GM23338 (cell line): ENCODE measurements around the gene FBXW8. TPM values are rescaled to one million over a fixed set of nuclear protein-coding genes. Genes with fewer than 3 reads are reported as not detected.

ENCODE experiments used
- ATAC-seq: fragments of 200-7000 bp; cut with Tn5 transposase; 3 replicates; pipeline ENCODE4 v1.9.1; 2020
- DNase-seq: peaks from one replicate; pipeline ENCODE4 v3.0.0-alpha.2; 2015; ENCODE audit warnings: low spot score
- H2AFZ ChIP-seq: fragments of 200-600 bp; sonication (generic); 2 replicates; pipeline ENCODE4 v1.8.0; 2016; ENCODE audit warnings: antibody characterized with exemption, mild to moderate bottlenecking, moderate library complexity
- H3F3A ChIP-seq: fragments of 200-600 bp; sonication (generic); replicated peaks from 2 replicates; pipeline ENCODE4 v1.8.0; 2017; ENCODE audit warnings: antibody characterized with exemption, mixed run types, low read depth
- H3K27ac ChIP-seq: fragments of 200-600 bp; sonication (generic); 2 replicates; pipeline ENCODE4 v1.6.1; 2016; ENCODE audit warnings: low read depth
- H3K27me3 ChIP-seq: fragments of 200-600 bp; sonication (generic); 2 replicates; pipeline ENCODE4 v1.8.0; 2016; ENCODE audit warnings: mild to moderate bottlenecking, mixed run types, moderate library complexity; ENCODE audit not compliant: insufficient read depth
- H3K36me3 ChIP-seq: fragments of 200-600 bp; sonication (generic); 2 replicates; pipeline ENCODE4 v1.8.0; 2016; ENCODE audit warnings: mild to moderate bottlenecking; ENCODE audit not compliant: insufficient read depth
- H3K4me1 ChIP-seq: fragments of 200-600 bp; sonication (generic); 2 replicates; pipeline ENCODE4 v1.8.0; 2016; ENCODE audit warnings: mild to moderate bottlenecking, moderate library complexity; ENCODE audit not compliant: insufficient read depth
- H3K4me2 ChIP-seq: fragments of 200-600 bp; sonication (generic); 2 replicates; pipeline ENCODE4 v1.7.1; 2017; ENCODE audit warnings: mixed run types
- H3K4me3 ChIP-seq: fragments of 200-600 bp; sonication (generic); 2 replicates; pipeline ENCODE4 v1.6.1; 2016; ENCODE audit warnings: mixed run types
- H3K79me2 ChIP-seq: fragments of 200-600 bp; sonication (generic); replicated peaks from 2 replicates; pipeline ENCODE4 v1.8.0; 2017; ENCODE audit warnings: mild to moderate bottlenecking; ENCODE audit not compliant: insufficient read depth
- H3K9me2 ChIP-seq: fragments of 200-600 bp; sonication (generic); 2 replicates; pipeline ENCODE4 v1.8.0; 2017; ENCODE audit not compliant: insufficient read depth
- H4K20me1 ChIP-seq: fragments of 200-600 bp; sonication (generic); replicated peaks from 2 replicates; pipeline ENCODE4 v1.8.0; 2017; ENCODE audit warnings: mild to moderate bottlenecking; ENCODE audit not compliant: insufficient read depth
- H3K27ac Mint-ChIP-seq: 2 replicates; pipeline ENCODE4 v1.8.0; 2020; ENCODE audit warnings: inconsistent platforms, mild to moderate bottlenecking, moderate library complexity, mixed read lengths
- H3K27me3 Mint-ChIP-seq: 3 replicates; pipeline ENCODE4 v1.8.0; 2022; ENCODE audit warnings: low read depth, mild to moderate bottlenecking, moderate library complexity, mixed read lengths, inconsistent platforms; ENCODE audit not compliant: insufficient read depth, poor library complexity
- H3K36me3 Mint-ChIP-seq: 3 replicates; pipeline ENCODE4 v1.8.0; 2021; ENCODE audit warnings: low read depth, mild to moderate bottlenecking, inconsistent platforms, moderate library complexity, mixed read lengths
- H3K4me1 Mint-ChIP-seq: 3 replicates; pipeline ENCODE4 v1.8.0; 2020; ENCODE audit warnings: mild to moderate bottlenecking, inconsistent platforms, mixed read lengths
- H3K4me3 Mint-ChIP-seq: 3 replicates; pipeline ENCODE4 v1.8.0; 2021; ENCODE audit warnings: moderate library complexity, mild to moderate bottlenecking, inconsistent platforms, mixed read lengths
- H3K9me3 Mint-ChIP-seq: 3 replicates; pipeline ENCODE4 v1.8.0; 2020; ENCODE audit warnings: moderate library complexity, mild to moderate bottlenecking, inconsistent platforms, mixed read lengths
- CREB1 ChIP-seq: fragments of 250-450 bp; sonication (Bioruptor Pico); IDR thresholded peaks from 2 replicates; pipeline ENCODE4 v1.5.0; 2020; ENCODE audit warnings: low read depth, mild to moderate bottlenecking, moderate library complexity
- EZH2 ChIP-seq: fragments of 200-600 bp; sonication (generic); IDR thresholded peaks from one replicate; pipeline ENCODE4 v1.8.0; 2017; ENCODE audit warnings: antibody characterized with exemption, mild to moderate bottlenecking, low read depth; ENCODE audit not compliant: unreplicated experiment
- EZH2phosphoT487 ChIP-seq: fragments of 200-600 bp; sonication (generic); IDR thresholded peaks from one replicate; pipeline ENCODE4 v1.8.1; 2018; ENCODE audit warnings: antibody characterized with exemption; ENCODE audit not compliant: unreplicated experiment
- JUNB ChIP-seq: IDR thresholded peaks from one replicate; pipeline ENCODE4 v1.6.1; 2016; ENCODE audit warnings: antibody characterized with exemption; ENCODE audit not compliant: unreplicated experiment
- NANOG ChIP-seq: IDR thresholded peaks from 2 replicates; pipeline ENCODE4 v1.6.1; 2016; ENCODE audit warnings: antibody characterized with exemption, borderline replicate concordance
- POLR2AphosphoS5 ChIP-seq: IDR thresholded peaks from 2 replicates; pipeline ENCODE4 v1.6.1; 2016; ENCODE audit warnings: antibody characterized with exemption, low read depth
- STAT1 ChIP-seq: IDR thresholded peaks from one replicate; pipeline ENCODE4 v1.6.1; 2016; ENCODE audit warnings: antibody characterized with exemption; ENCODE audit not compliant: unreplicated experiment
- ZNF114 ChIP-seq: fragments of 250-450 bp; sonication (Bioruptor Pico); IDR thresholded peaks from 2 replicates; pipeline ENCODE4 v1.5.0; 2020; ENCODE audit warnings: mild to moderate bottlenecking, moderate library complexity
- ZNF331 ChIP-seq: fragments of 250-450 bp; sonication (Bioruptor Pico); IDR thresholded peaks from 2 replicates; pipeline ENCODE4 v1.5.0; 2020; ENCODE audit warnings: low read depth, mild to moderate bottlenecking, moderate library complexity
- polyA plus RNA-seq: library from polyadenylated mRNA; unstranded; fragments of >200 nt; fragmentation: Nextera tagmentation; extraction: Ambion mirVana; gene quantifications from 2 replicates; pipeline ENCODE4 v1.2.1, GENCODE V29; 2016
- total RNA-seq: library from RNA; depleted of rRNA; stranded (reverse); fragments of >200 nt; shearing (Covaris generic); gene quantifications from 2 replicates; pipeline ENCODE4 v1.2.3, GENCODE V29; 2014
- TF ChIP-seq, protein P1 (sequence below): IDR thresholded peaks from one replicate; pipeline ENCODE4 v1.6.1; 2018; ENCODE audit warnings: antibody characterized with exemption; ENCODE audit not compliant: unreplicated experiment
- TF ChIP-seq, protein P2 (sequence below), 2 experiments: fragments of 200-600 bp in 1 of 2; sonication (generic) in 1 of 2; conservative IDR thresholded peaks; 2 replicates each; pipeline versions ENCODE4 v1.5.1 to v1.6.1; 2016 to 2017; ENCODE audit warnings: antibody characterized with exemption in 2 of 2, low read depth in 2 of 2, mild to moderate bottlenecking in 2 of 2, moderate library complexity in 1 of 2
- TF ChIP-seq, protein P3 (sequence below): IDR thresholded peaks from 2 replicates; pipeline ENCODE4 v1.6.1; 2016; ENCODE audit warnings: antibody characterized with exemption
- TF ChIP-seq, protein P4 (sequence below): fragments of 250-450 bp; sonication (Bioruptor Pico); IDR thresholded peaks from 2 replicates; pipeline ENCODE4 v1.5.0; 2020; ENCODE audit warnings: mild to moderate bottlenecking, moderate library complexity

The FBXW8 gene
- total and polyA plus RNA-seq, 2 experiments from 2014 or later = 4.6 to 13.9 TPM

DNA sequence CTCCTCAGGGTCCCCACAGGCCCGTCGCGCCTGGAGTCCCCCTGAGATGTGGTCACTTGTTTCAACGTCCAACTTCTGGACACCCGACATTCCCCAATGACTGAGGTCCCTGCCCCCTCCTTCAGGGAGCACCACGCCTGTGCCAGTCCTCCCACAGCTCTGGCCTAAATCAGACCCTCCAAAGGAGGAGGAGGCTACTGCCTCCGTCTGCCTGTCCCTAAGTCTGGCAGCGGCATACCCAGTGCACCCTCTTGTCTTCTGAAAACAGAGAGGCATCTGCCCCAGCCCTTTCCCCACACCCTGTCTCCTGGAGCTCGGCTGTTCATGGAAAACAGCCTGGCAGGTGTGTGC is 142.3 kb downstream of the FBXW8 start:
- no peaks in the 10 kb centered on the region for H3F3A ChIP-seq
- H3K36me3 ChIP-seq = no peaks in the 10 kb centered on the region
- no peaks in the 10 kb centered on the region for H3K9me2 ChIP-seq
- peaks cover 2% of the 10 kb centered on the region for H3K27me3 Mint-ChIP-seq
- peak overlapping the region; percentile 28; the same call in 1 of the 3 replicates for H3K4me3 Mint-ChIP-seq
- DNase-seq (no peak), ATAC-seq (peak; percentile 41)
- peak overlapping the region; percentile 32; the same call in 1 of the 2 replicates for H3K27ac ChIP-seq
- no peak overlapping the region for H3K4me3 ChIP-seq
- peak overlapping the region; percentile 60 for H3K4me2 ChIP-seq
- no peaks in the 10 kb centered on the region for H4K20me1 ChIP-seq
- H3K9me3 Mint-ChIP-seq = no peaks in the 10 kb centered on the region
- H3K27ac Mint-ChIP-seq = peak overlapping the region; percentile 90
- no peaks in the 10 kb centered on the region for H3K79me2 ChIP-seq
- no peak overlapping the region for H2AFZ ChIP-seq
- H3K4me1 ChIP-seq = peaks cover 15% of the 10 kb centered on the region
- H3K27me3 ChIP-seq = no peaks in the 10 kb centered on the region
- no peak for TF ChIP-seq NANOG
- TF ChIP-seq EZH2phosphoT487 = no peak
- no peak for TF ChIP-seq JUNB
- no peak for TF ChIP-seq ZNF331 (CRISPR knock-in tag)
- no peak for TF ChIP-seq STAT1
- TF ChIP-seq, protein P1, sequence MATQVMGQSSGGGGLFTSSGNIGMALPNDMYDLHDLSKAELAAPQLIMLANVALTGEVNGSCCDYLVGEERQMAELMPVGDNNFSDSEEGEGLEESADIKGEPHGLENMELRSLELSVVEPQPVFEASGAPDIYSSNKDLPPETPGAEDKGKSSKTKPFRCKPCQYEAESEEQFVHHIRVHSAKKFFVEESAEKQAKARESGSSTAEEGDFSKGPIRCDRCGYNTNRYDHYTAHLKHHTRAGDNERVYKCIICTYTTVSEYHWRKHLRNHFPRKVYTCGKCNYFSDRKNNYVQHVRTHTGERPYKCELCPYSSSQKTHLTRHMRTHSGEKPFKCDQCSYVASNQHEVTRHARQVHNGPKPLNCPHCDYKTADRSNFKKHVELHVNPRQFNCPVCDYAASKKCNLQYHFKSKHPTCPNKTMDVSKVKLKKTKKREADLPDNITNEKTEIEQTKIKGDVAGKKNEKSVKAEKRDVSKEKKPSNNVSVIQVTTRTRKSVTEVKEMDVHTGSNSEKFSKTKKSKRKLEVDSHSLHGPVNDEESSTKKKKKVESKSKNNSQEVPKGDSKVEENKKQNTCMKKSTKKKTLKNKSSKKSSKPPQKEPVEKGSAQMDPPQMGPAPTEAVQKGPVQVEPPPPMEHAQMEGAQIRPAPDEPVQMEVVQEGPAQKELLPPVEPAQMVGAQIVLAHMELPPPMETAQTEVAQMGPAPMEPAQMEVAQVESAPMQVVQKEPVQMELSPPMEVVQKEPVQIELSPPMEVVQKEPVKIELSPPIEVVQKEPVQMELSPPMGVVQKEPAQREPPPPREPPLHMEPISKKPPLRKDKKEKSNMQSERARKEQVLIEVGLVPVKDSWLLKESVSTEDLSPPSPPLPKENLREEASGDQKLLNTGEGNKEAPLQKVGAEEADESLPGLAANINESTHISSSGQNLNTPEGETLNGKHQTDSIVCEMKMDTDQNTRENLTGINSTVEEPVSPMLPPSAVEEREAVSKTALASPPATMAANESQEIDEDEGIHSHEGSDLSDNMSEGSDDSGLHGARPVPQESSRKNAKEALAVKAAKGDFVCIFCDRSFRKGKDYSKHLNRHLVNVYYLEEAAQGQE = no peak
- TF ChIP-seq EZH2 = no peak
- TF ChIP-seq ZNF114 (CRISPR knock-in tag) = no peak
- TF ChIP-seq CREB1 (CRISPR knock-in tag) = no peak
- TF ChIP-seq, protein P2, sequence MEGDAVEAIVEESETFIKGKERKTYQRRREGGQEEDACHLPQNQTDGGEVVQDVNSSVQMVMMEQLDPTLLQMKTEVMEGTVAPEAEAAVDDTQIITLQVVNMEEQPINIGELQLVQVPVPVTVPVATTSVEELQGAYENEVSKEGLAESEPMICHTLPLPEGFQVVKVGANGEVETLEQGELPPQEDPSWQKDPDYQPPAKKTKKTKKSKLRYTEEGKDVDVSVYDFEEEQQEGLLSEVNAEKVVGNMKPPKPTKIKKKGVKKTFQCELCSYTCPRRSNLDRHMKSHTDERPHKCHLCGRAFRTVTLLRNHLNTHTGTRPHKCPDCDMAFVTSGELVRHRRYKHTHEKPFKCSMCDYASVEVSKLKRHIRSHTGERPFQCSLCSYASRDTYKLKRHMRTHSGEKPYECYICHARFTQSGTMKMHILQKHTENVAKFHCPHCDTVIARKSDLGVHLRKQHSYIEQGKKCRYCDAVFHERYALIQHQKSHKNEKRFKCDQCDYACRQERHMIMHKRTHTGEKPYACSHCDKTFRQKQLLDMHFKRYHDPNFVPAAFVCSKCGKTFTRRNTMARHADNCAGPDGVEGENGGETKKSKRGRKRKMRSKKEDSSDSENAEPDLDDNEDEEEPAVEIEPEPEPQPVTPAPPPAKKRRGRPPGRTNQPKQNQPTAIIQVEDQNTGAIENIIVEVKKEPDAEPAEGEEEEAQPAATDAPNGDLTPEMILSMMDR (conservative IDR thresholded peaks at IDR 0.05; ENCODE audit: low read depth in 2 of 2) = no peak
- TF ChIP-seq, protein P3, sequence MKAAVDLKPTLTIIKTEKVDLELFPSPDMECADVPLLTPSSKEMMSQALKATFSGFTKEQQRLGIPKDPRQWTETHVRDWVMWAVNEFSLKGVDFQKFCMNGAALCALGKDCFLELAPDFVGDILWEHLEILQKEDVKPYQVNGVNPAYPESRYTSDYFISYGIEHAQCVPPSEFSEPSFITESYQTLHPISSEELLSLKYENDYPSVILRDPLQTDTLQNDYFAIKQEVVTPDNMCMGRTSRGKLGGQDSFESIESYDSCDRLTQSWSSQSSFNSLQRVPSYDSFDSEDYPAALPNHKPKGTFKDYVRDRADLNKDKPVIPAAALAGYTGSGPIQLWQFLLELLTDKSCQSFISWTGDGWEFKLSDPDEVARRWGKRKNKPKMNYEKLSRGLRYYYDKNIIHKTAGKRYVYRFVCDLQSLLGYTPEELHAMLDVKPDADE = no peak
- no peak for TF ChIP-seq POLR2AphosphoS5
- TF ChIP-seq, protein P4, sequence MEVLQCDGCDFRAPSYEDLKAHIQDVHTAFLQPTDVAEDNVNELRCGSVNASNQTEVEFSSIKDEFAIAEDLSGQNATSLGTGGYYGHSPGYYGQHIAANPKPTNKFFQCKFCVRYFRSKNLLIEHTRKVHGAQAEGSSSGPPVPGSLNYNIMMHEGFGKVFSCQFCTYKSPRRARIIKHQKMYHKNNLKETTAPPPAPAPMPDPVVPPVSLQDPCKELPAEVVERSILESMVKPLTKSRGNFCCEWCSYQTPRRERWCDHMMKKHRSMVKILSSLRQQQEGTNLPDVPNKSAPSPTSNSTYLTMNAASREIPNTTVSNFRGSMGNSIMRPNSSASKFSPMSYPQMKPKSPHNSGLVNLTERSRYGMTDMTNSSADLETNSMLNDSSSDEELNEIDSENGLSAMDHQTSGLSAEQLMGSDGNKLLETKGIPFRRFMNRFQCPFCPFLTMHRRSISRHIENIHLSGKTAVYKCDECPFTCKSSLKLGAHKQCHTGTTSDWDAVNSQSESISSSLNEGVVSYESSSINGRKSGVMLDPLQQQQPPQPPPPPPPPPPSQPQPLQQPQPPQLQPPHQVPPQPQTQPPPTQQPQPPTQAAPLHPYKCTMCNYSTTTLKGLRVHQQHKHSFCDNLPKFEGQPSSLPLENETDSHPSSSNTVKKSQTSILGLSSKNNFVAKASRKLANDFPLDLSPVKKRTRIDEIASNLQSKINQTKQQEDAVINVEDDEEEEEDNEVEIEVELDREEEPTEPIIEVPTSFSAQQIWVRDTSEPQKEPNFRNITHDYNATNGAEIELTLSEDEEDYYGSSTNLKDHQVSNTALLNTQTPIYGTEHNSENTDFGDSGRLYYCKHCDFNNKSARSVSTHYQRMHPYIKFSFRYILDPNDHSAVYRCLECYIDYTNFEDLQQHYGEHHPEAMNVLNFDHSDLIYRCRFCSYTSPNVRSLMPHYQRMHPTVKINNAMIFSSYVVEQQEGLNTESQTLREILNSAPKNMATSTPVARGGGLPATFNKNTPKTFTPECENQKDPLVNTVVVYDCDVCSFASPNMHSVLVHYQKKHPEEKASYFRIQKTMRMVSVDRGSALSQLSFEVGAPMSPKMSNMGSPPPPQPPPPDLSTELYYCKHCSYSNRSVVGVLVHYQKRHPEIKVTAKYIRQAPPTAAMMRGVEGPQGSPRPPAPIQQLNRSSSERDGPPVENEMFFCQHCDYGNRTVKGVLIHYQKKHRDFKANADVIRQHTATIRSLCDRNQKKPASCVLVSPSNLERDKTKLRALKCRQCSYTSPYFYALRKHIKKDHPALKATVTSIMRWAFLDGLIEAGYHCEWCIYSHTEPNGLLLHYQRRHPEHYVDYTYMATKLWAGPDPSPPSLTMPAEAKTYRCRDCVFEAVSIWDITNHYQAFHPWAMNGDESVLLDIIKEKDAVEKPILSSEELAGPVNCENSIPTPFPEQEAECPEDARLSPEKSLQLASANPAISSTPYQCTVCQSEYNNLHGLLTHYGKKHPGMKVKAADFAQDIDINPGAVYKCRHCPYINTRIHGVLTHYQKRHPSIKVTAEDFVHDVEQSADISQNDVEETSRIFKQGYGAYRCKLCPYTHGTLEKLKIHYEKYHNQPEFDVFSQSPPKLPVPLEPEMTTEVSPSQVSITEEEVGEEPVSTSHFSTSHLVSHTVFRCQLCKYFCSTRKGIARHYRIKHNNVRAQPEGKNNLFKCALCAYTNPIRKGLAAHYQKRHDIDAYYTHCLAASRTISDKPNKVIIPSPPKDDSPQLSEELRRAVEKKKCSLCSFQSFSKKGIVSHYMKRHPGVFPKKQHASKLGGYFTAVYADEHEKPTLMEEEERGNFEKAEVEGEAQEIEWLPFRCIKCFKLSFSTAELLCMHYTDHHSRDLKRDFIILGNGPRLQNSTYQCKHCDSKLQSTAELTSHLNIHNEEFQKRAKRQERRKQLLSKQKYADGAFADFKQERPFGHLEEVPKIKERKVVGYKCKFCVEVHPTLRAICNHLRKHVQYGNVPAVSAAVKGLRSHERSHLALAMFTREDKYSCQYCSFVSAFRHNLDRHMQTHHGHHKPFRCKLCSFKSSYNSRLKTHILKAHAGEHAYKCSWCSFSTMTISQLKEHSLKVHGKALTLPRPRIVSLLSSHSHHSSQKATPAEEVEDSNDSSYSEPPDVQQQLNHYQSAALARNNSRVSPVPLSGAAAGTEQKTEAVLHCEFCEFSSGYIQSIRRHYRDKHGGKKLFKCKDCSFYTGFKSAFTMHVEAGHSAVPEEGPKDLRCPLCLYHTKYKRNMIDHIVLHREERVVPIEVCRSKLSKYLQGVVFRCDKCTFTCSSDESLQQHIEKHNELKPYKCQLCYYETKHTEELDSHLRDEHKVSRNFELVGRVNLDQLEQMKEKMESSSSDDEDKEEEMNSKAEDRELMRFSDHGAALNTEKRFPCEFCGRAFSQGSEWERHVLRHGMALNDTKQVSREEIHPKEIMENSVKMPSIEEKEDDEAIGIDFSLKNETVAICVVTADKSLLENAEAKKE = no peak
- H3K36me3 Mint-ChIP-seq = no peaks in the 10 kb centered on the region; the same call in 2 of the 3 replicates
- peaks cover 40% of the 10 kb centered on the region for H3K4me1 Mint-ChIP-seq
